ENCODE measurements around the gene GLT6D1. TPM values are rescaled to one million over a fixed set of nuclear protein-coding genes. Genes with fewer than 3 reads are reported as not detected.
"Not testable (repeated sequence)": the region's sequence is repeated elsewhere in the genome, so short reads cannot be mapped to it uniquely, and the experiment has no call there.

The GLT6D1 gene
- not detected in 2 replicates for total RNA-seq (2014; rRNA removed)
- polyA plus RNA-seq (2012), result not detected

GRCh38 chr9:135639196-135639595, at the start of gene GLT6D1:
TSS of gene GLT6D1 (minus strand) at chr9:135639540. CDS start at chr9:135639187, 353 bp downstream.
- DNase-seq (ENCODE audit: low read depth), result no peak

- no peak for DNase-seq (ENCODE audit: low read depth)
These were observed 49.7 kb upstream of the GLT6D1 start for GRCh38 chr9:135689011-135689410.

GRCh38 chr9:135687216-135687615, 47.9 kb upstream of the GLT6D1 start:
- DNase-seq (ENCODE audit: low read depth), result no peak

GRCh38 chr9:135684691-135685090, 45.4 kb upstream of the GLT6D1 start:
- no peak for DNase-seq (ENCODE audit: low read depth)

GRCh38 chr9:135683401-135684034, 44.2 kb upstream of the GLT6D1 start:
- no peak for DNase-seq (ENCODE audit: low read depth)

GRCh38 chr9:135681161-135681560, 41.8 kb upstream of the GLT6D1 start:
- DNase-seq (ENCODE audit: low read depth), result no peak

GRCh38 chr9:135680056-135680455, 40.7 kb upstream of the GLT6D1 start:
- no peak for DNase-seq (ENCODE audit: low read depth)

GRCh38 chr9:135678236-135679017, 39.1 kb upstream of the GLT6D1 start:
- DNase-seq (ENCODE audit: low read depth), result no peak

GRCh38 chr9:135677641-135678168, 38.4 kb upstream of the GLT6D1 start:
- DNase-seq (ENCODE audit: low read depth), result no peak

- DNase-seq (ENCODE audit: low read depth), result no peak
These were observed 37.6 kb upstream of the GLT6D1 start for GRCh38 chr9:135676891-135677290.

GRCh38 chr9:135674977-135675376, 35.6 kb upstream of the GLT6D1 start:
- no peak for DNase-seq (ENCODE audit: low read depth)

- DNase-seq (ENCODE audit: low read depth), result no peak
These were observed 34.6 kb upstream of the GLT6D1 start for GRCh38 chr9:135673941-135674340.

GRCh38 chr9:135672786-135673185, 33.4 kb upstream of the GLT6D1 start:
- DNase-seq (ENCODE audit: low read depth), result not testable (repeated sequence)

GRCh38 chr9:135671591-135672041, 32.3 kb upstream of the GLT6D1 start:
- no peak for DNase-seq (ENCODE audit: low read depth)

GRCh38 chr9:135670721-135671590, 31.6 kb upstream of the GLT6D1 start:
- no peak for DNase-seq (ENCODE audit: low read depth)

- no peak for DNase-seq (ENCODE audit: low read depth)
These were observed 30.4 kb upstream of the GLT6D1 start for GRCh38 chr9:135669616-135670285.

- DNase-seq (ENCODE audit: low read depth), result not testable (repeated sequence)
These were observed 29.7 kb upstream of the GLT6D1 start for GRCh38 chr9:135669018-135669417.

GRCh38 chr9:135667463-135668001, 28.2 kb upstream of the GLT6D1 start:
- no peak for DNase-seq (ENCODE audit: low read depth)

- DNase-seq (ENCODE audit: low read depth), result no peak
These were observed 27.5 kb upstream of the GLT6D1 start for GRCh38 chr9:135666534-135667462.

GRCh38 chr9:135665795-135666189, 26.5 kb upstream of the GLT6D1 start:
- no peak for DNase-seq (ENCODE audit: low read depth)

All from LHCN-M2 (cell line).